Endothelial cell of umbilical vein (primary cell): ENCODE data around the gene FRMD4A. TPM values are rescaled to one million over a fixed set of nuclear protein-coding genes. Genes with fewer than 3 reads are reported as not detected.

Experiments
- BruUV-seq: library from RNA; stranded (reverse); fragments of 400-500 nt; replicated peaks from 2 replicates; lab custom pipeline; 2021; lab: Mats Ljungman, UMichigan
- CTCF ChIA-PET: fragments of 300-600, 350-600 bp; sonication (Branson Sonifier 250); formaldehyde crosslinking; loops from one replicate; lab custom pipeline; 2021; ENCODE audit warnings: antibody characterized with exemption, inconsistent platforms; lab: Charles Lee
- POLR2A ChIA-PET: fragments of 300-600, 350-600 bp; sonication (Branson Sonifier 250); formaldehyde crosslinking; loops from one replicate; lab custom pipeline; 2021; ENCODE audit warnings: antibody characterized with exemption, inconsistent platforms; lab: Charles Lee
- DNase-seq: peaks from one replicate; pipeline ENCODE4 v3.0.0-alpha.2; 2011; ENCODE audit warnings: low read depth, low spot score
- FAIRE-seq: peaks from 2 replicates; lab custom pipeline; 2011; peaks lifted over from hg19 to GRCh38; lab: Jason Lieb, UNC
- H2AFZ ChIP-seq: 2 replicates; pipeline ENCODE4 v1.6.0; 2012; ENCODE audit warnings: low read depth, low read length, control low read depth, inconsistent platforms
- H3K27ac ChIP-seq: 2 replicates; pipeline ENCODE4 v1.5.1; 2011; ENCODE audit warnings: low read depth, mild to moderate bottlenecking, control low read depth, low read length, moderate library complexity; ENCODE audit not compliant: insufficient read depth
- H3K27me3 ChIP-seq, 2 experiments: 2 replicates each; pipeline versions ENCODE4 v1.6.0 to v1.6.1; 2011; ENCODE audit warnings: low read length in 2 of 2, mixed read lengths in 1 of 2; ENCODE audit not compliant: control insufficient read depth in 2 of 2, insufficient read depth in 2 of 2
- H3K36me3 ChIP-seq, 2 experiments: 2 replicates in 1 of 2; 3 replicates in 1 of 2; pipeline ENCODE4 v1.5.1; 2011; ENCODE audit warnings: low read length in 2 of 2, mild to moderate bottlenecking in 1 of 2, moderate library complexity in 1 of 2; ENCODE audit not compliant: control insufficient read depth in 2 of 2, insufficient read depth in 2 of 2; ENCODE audit errors: extremely low read depth in 1 of 2
- H3K4me1 ChIP-seq: 3 replicates; pipeline ENCODE4 v1.5.1; 2011; ENCODE audit warnings: mild to moderate bottlenecking, low read length; ENCODE audit not compliant: control insufficient read depth, insufficient read depth; ENCODE audit errors: extremely low read depth
- H3K4me2 ChIP-seq: 2 replicates; pipeline ENCODE4 v1.6.1; 2011; ENCODE audit warnings: low read length, control low read depth, mixed read lengths; ENCODE audit not compliant: insufficient read depth
- H3K4me3 ChIP-seq, 3 experiments: fragments of 200-600 bp in 1 of 3; sonication (generic), shearing (Covaris generic) in 1 of 3; replicated peaks in 1 of 3; 2 replicates each; pipeline ENCODE4 v1.5.1; 2011 to 2016; ENCODE audit warnings: control low read depth in 3 of 3, low read length in 3 of 3, mild to moderate bottlenecking in 2 of 3, inconsistent platforms in 1 of 3, low read depth in 1 of 3, moderate library complexity in 1 of 3; ENCODE audit not compliant: insufficient read depth in 1 of 3
- H3K79me2 ChIP-seq: 2 replicates; pipeline ENCODE4 v1.6.0; 2012; ENCODE audit warnings: low read length, inconsistent platforms; ENCODE audit not compliant: control insufficient read depth, insufficient read depth
- H3K9ac ChIP-seq: replicated peaks from 2 replicates; pipeline ENCODE3; 2011; ENCODE audit warnings: low read length, control low read depth; ENCODE audit not compliant: insufficient read depth; ENCODE audit errors: extremely low read depth
- H3K9me1 ChIP-seq: replicated peaks from 3 replicates; pipeline ENCODE4 v1.6.0; 2011; ENCODE audit warnings: mild to moderate bottlenecking, low read length; ENCODE audit not compliant: control insufficient read depth, insufficient read depth; ENCODE audit errors: extremely low read depth
- H3K9me3 ChIP-seq: replicated peaks from 2 replicates; pipeline ENCODE4 v1.5.1; 2012; ENCODE audit warnings: low read length, inconsistent platforms; ENCODE audit not compliant: control insufficient read depth, insufficient read depth
- H4K20me1 ChIP-seq: replicated peaks from 2 replicates; pipeline ENCODE3; 2011; ENCODE audit warnings: mild to moderate bottlenecking, low read length; ENCODE audit not compliant: control insufficient read depth, insufficient read depth; ENCODE audit errors: extremely low read depth
- CTCF ChIP-seq, 2 donors: IDR thresholded peaks; 1 replicate in 1 of 2; 2 replicates in 1 of 2; pipeline ENCODE4 v1.5.1; 2011; ENCODE audit warnings: low read length in 2 of 2, mild to moderate bottlenecking in 2 of 2, moderate library complexity in 2 of 2, control low read depth in 1 of 2, inconsistent platforms in 1 of 2, low read depth in 1 of 2; ENCODE audit not compliant: insufficient read depth in 1 of 2; ENCODE audit errors: extremely low read depth in 1 of 2
- EZH2 ChIP-seq: IDR thresholded peaks from 2 replicates; pipeline ENCODE4 v1.6.1; 2012; ENCODE audit warnings: borderline replicate concordance, low read depth, mild to moderate bottlenecking, moderate library complexity, low read length, inconsistent platforms; ENCODE audit not compliant: severe bottlenecking
- FOS ChIP-seq: IDR thresholded peaks from 2 replicates; pipeline ENCODE4 v1.6.1; 2011; ENCODE audit warnings: mild to moderate bottlenecking, low read length, moderate library complexity, borderline replicate concordance; ENCODE audit not compliant: insufficient read depth
- GATA2 ChIP-seq: IDR thresholded peaks from 2 replicates; pipeline ENCODE4 v1.7.0; 2011; ENCODE audit warnings: low read depth, mild to moderate bottlenecking, moderate library complexity, mixed read lengths, low read length; ENCODE audit not compliant: insufficient read length, insufficient read depth
- JUN ChIP-seq: IDR thresholded peaks from 2 replicates; pipeline ENCODE4 v1.6.1; 2011; ENCODE audit warnings: borderline replicate concordance, low read depth; ENCODE audit not compliant: insufficient read length, insufficient read depth
- MAX ChIP-seq: IDR thresholded peaks from 2 replicates; pipeline ENCODE4 v1.6.1; 2011; ENCODE audit not compliant: insufficient read depth, insufficient read length
- MYC ChIP-seq: IDR thresholded peaks from one replicate; pipeline ENCODE4 v1.6.1; 2011; ENCODE audit warnings: mild to moderate bottlenecking, low read depth, low read length
- POLR2A ChIP-seq: IDR thresholded peaks from 2 replicates; pipeline ENCODE4 v1.6.1; 2012; ENCODE audit warnings: low read depth, mild to moderate bottlenecking, control low read depth, low read length
- POLR2AphosphoS5 ChIP-seq: IDR thresholded peaks from 2 replicates; pipeline ENCODE4 v1.6.1; 2012; ENCODE audit warnings: low read depth, mild to moderate bottlenecking, control low read depth, low read length, moderate library complexity; ENCODE audit not compliant: insufficient read depth
- dilution Hi-C: fragments of 300-500 bp; cut with MboI; formaldehyde crosslinking; loops from one replicate; pipeline ENCODE4 v1.15.0; 2019; ENCODE audit warnings: low sequenced_read_pairs; ENCODE audit not compliant: extremely low pct_ligation_motif_present
- intact Hi-C: fragments of 100-400 bp; cut with micrococcal nuclease; formaldehyde crosslinking; loops from one replicate; pipeline ENCODE4 v1.10.0; 2022
- polyA plus RNA-seq, 4 experiments: library from polyadenylated mRNA; depleted of rRNA in 3 of 4; stranded (reverse) in 3 of 4; unstranded in 1 of 4; fragments of >200 nt; gene quantifications; 2 replicates each; pipeline versions ENCODE4 v1.2.1 to v1.2.3, GENCODE V29; 2011 to 2012; ENCODE audit warnings: missing spikeins in 1 of 4
- total RNA-seq: library from RNA; stranded (reverse); gene quantifications from 2 replicates; pipeline ENCODE4 v1.2.3, GENCODE V29; 2021

Gene FRMD4A
- total and polyA plus RNA-seq, 2 donors (not counting 3 experiments of a cell fraction or from before 2014, with no cell fraction given): 123 to 148 TPM

GRCh38 chr10:14142606-14143250 is 188.0 kb downstream of the FRMD4A start:
- H3K9me3 ChIP-seq: no peaks in the 10 kb centered on the region
- H3K9me1 ChIP-seq: no peaks in the 10 kb centered on the region
- H4K20me1 ChIP-seq: no peaks in the 10 kb centered on the region
- no peak overlapping the region for H2AFZ ChIP-seq
- H3K9ac ChIP-seq: no peak overlapping the region
- TF ChIP-seq MYC (no peak), POLR2AphosphoS5 (no peak), JUN (no peak), POLR2A (no peak), MAX (no peak)
- no peaks in the 10 kb centered on the region for H3K36me3 ChIP-seq
- CTCF ChIA-PET: interaction anchor here (1.2 to 1.3 kb wide), 2 partner anchors 11 to 58 kb away, joined by 3 read pairs; no protein-coding TSS in a partner anchor
- no peak overlapping the region for H3K4me3 ChIP-seq
- POLR2A ChIA-PET: no interaction called here
- dilution Hi-C loops: no loop called here
- no peaks in the 10 kb centered on the region for H3K4me1 ChIP-seq
- DNase-seq (no peak), FAIRE-seq (no peak)
- H3K79me2 ChIP-seq: no peaks in the 10 kb centered on the region
- BruUV-seq: no TSS peak
- intact Hi-C loops: no loop called here
- H3K4me2 ChIP-seq: no peak overlapping the region
- H3K27ac ChIP-seq: no peak overlapping the region
- H3K27me3 ChIP-seq: peaks cover 24 to 31% of the 10 kb centered on the region in 2 experiments

GRCh38 chr10:14141283-14141682 is 189.4 kb downstream of the FRMD4A start:
- dilution Hi-C loops (no loop called here), intact Hi-C loops (no loop called here)
- H3K27me3 ChIP-seq: peaks cover 30 to 32% of the 10 kb centered on the region in 2 experiments
- CTCF ChIA-PET: no interaction called here
- no peak for DNase-seq
- no peak for TF ChIP-seq MYC
- TF ChIP-seq POLR2AphosphoS5: no peak
- TF ChIP-seq EZH2: no peak
- TF ChIP-seq POLR2A: no peak
- no peak for TF ChIP-seq GATA2
- TF ChIP-seq JUN: no peak
- TF ChIP-seq MAX: no peak
- no peak for TF ChIP-seq FOS
- no peak for TF ChIP-seq CTCF (IDR thresholded peaks at IDR 0.05; ENCODE audit: extremely low read depth in 1 of 2, insufficient read depth in 1 of 2, low read depth in 1 of 2, low read length in 2 of 2)
- POLR2A ChIA-PET: no interaction called here
- no peak overlapping the region for H3K4me3 ChIP-seq
- H3K9ac ChIP-seq: no peak overlapping the region
- H3K4me2 ChIP-seq: no peak overlapping the region
- H4K20me1 ChIP-seq: no peaks in the 10 kb centered on the region
- no peaks in the 10 kb centered on the region for H3K9me3 ChIP-seq
- H3K27ac ChIP-seq: no peak overlapping the region
- FAIRE-seq: no peak
- no TSS peak for BruUV-seq
- no peaks in the 10 kb centered on the region for H3K79me2 ChIP-seq
- no peaks in the 10 kb centered on the region for H3K9me1 ChIP-seq
- no peak overlapping the region for H2AFZ ChIP-seq
- no peaks in the 10 kb centered on the region for H3K36me3 ChIP-seq
- no peaks in the 10 kb centered on the region for H3K4me1 ChIP-seq
